ENCODE data around the gene RANBP3.

GRCh38 chr19:6006896-6007295, 29.0 kb upstream of the RANBP3 start:
- TF ChIP-seq POLR2A (IDR thresholded peaks at IDR 0.05) (no peak), POLR2AphosphoS5 (IDR thresholded peaks at IDR 0.05) (no peak)
